K562 (cell line): ENCODE data around the gene TPRG1L.

ENCODE experiments used
- ATF7 ChIP-seq: fragments of 450-650 bp; IDR thresholded peaks from 2 replicates; pipeline ENCODE4 v1.7.1; 2014; ENCODE audit warnings: mild to moderate bottlenecking, moderate library complexity
- CHD1 ChIP-seq: fragments of 200-600 bp; sonication (generic); IDR thresholded peaks from one replicate; pipeline ENCODE4 v1.6.1; 2012; ENCODE audit warnings: mild to moderate bottlenecking, moderate library complexity, low read length, inconsistent platforms
- CTBP1 ChIP-seq: fragments of 450-650 bp; IDR thresholded peaks from 2 replicates; pipeline ENCODE4 v1.6.1; 2016; ENCODE audit warnings: borderline replicate concordance
- ESRRB ChIP-seq: fragments of 250-450 bp; sonication (Bioruptor Pico); IDR thresholded peaks from 2 replicates; pipeline ENCODE4 v1.5.0; 2020; ENCODE audit warnings: mild to moderate bottlenecking, moderate library complexity, borderline replicate concordance
- MAZ ChIP-seq, 2 experiments: fragments of 450-650 bp in 1 of 2; sonication (generic) in 1 of 2; formaldehyde crosslinking; IDR thresholded peaks in 1 of 2; conservative IDR thresholded peaks in 1 of 2; 2 replicates each; pipeline versions ENCODE4 v1.4.0 to v1.5.0; 2020; ENCODE audit warnings: mild to moderate bottlenecking in 1 of 2, missing genetic modification reagents in 1 of 2
- MYC ChIP-seq, 2 experiments: fragments of 250-450 bp in 1 of 2; sonication (Bioruptor Pico) in 1 of 2; IDR thresholded peaks; 2 replicates each; pipeline versions ENCODE4 v1.5.1 to v1.6.1; 2012 to 2021; ENCODE audit warnings: low read depth in 2 of 2, borderline replicate concordance in 1 of 2, improper control_type of control experiment in 1 of 2, low read length in 1 of 2, mild to moderate bottlenecking in 1 of 2, moderate library complexity in 1 of 2
- POLR2A ChIP-seq: fragments of 450-650 bp; conservative IDR thresholded peaks from 2 replicates; pipeline ENCODE4 v1.6.1; 2016
- ZFP36 ChIP-seq: fragments of 150-350 bp; IDR thresholded peaks from 2 replicates; pipeline ENCODE4 v1.6.1; 2018; ENCODE audit warnings: low read length, low read depth; ENCODE audit not compliant: partially characterized antibody
- ZKSCAN3 ChIP-seq: fragments of 250-450 bp; sonication (Bioruptor Pico); IDR thresholded peaks from 2 replicates; pipeline ENCODE4 v1.4.0; 2020
- ZNF778 ChIP-seq: fragments of 450-650 bp; formaldehyde crosslinking; IDR thresholded peaks from 2 replicates; pipeline ENCODE4 v1.4.0; 2020; ENCODE audit warnings: mild to moderate bottlenecking, moderate library complexity
- TF ChIP-seq, protein P1 (sequence below), 2 experiments: fragments of 450-650 bp; formaldehyde crosslinking in 1 of 2; IDR thresholded peaks; 2 replicates each; pipeline versions ENCODE4 v1.4.0 to v1.6.1; 2014 to 2020; ENCODE audit warnings: mild to moderate bottlenecking in 2 of 2, borderline replicate concordance in 1 of 2, low read depth in 1 of 2

DNA sequence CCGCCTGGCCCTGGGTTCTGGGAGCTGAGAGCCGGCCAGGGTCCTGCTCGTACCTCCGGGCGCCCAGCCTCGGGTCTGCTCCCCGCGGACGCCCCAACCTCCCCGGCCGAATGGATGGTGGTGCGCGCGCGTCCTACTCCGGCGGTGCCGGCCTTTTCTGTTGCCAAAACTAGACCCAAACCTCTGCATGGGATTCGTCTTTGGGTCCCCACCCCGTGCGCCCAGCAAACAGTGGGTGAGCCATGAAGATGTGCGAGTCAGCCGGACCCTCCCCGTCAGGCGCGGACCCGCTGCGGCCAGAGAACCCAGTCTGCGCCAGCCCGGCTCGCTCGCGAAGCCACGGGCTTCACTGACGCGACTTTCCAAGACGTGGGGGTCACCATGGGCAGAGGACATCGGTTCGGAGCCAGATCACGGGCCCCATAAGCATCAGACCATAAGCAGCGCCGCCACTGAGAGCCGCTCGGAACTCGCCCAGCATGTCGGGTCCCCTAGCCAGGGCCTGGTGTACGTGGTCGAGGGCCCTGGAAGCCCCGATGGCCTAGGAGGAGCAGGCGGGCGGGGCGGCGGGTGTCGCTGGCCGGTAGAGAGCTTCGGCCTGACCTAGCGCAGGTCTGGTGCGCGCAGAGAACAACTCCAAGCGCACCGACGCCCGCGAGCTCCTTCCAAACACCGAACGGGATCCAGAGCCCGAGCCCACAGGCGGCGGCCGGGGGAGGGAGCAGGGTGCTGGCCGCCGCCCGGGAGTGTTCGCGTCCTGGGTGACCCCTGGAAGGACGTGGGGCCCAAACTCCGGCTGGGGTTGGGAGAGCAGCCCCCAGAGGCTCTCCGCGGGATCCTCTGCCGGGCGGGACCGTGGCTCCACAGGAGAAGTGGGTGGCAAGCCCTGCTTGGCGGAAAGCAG, 26.5 kb downstream of the TPRG1L start:
- TF ChIP-seq MYC (IDR thresholded peaks at IDR 0.05; ENCODE audit: low read depth, low read length) (no peak), MYC (CRISPR knock-in tag; IDR thresholded peaks at IDR 0.05; ENCODE audit: borderline replicate concordance, low read depth) (no peak), CHD1 (no peak), CTBP1 (no peak), POLR2A (no peak), ZKSCAN3 (CRISPR knock-in tag) (no peak), ATF7 (no peak), MAZ (CRISPR knock-in tag; conservative IDR thresholded peaks at IDR 0.05 in 1 of 2, IDR thresholded peaks at IDR 0.05 in 1 of 2) (no peak), ZFP36 (no peak), ESRRB (no peak), ZNF778 (no peak)
- TF ChIP-seq, protein P1, sequence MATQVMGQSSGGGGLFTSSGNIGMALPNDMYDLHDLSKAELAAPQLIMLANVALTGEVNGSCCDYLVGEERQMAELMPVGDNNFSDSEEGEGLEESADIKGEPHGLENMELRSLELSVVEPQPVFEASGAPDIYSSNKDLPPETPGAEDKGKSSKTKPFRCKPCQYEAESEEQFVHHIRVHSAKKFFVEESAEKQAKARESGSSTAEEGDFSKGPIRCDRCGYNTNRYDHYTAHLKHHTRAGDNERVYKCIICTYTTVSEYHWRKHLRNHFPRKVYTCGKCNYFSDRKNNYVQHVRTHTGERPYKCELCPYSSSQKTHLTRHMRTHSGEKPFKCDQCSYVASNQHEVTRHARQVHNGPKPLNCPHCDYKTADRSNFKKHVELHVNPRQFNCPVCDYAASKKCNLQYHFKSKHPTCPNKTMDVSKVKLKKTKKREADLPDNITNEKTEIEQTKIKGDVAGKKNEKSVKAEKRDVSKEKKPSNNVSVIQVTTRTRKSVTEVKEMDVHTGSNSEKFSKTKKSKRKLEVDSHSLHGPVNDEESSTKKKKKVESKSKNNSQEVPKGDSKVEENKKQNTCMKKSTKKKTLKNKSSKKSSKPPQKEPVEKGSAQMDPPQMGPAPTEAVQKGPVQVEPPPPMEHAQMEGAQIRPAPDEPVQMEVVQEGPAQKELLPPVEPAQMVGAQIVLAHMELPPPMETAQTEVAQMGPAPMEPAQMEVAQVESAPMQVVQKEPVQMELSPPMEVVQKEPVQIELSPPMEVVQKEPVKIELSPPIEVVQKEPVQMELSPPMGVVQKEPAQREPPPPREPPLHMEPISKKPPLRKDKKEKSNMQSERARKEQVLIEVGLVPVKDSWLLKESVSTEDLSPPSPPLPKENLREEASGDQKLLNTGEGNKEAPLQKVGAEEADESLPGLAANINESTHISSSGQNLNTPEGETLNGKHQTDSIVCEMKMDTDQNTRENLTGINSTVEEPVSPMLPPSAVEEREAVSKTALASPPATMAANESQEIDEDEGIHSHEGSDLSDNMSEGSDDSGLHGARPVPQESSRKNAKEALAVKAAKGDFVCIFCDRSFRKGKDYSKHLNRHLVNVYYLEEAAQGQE (IDR thresholded peaks at IDR 0.05; ENCODE audit: borderline replicate concordance): no peak
- TF ChIP-seq, protein P1 (CRISPR knock-in tag; IDR thresholded peaks at IDR 0.05; ENCODE audit: low read depth): no peak
